NCI-H2081 treated with DMSO at 0.1 percent for 48 hours (cell line): ENCODE data around the gene STIL.

Source experiments
- DNase-seq: peaks from one replicate; lab custom pipeline; 2025; lab: John Stamatoyannopoulos, UW

Gene STIL

DNA sequence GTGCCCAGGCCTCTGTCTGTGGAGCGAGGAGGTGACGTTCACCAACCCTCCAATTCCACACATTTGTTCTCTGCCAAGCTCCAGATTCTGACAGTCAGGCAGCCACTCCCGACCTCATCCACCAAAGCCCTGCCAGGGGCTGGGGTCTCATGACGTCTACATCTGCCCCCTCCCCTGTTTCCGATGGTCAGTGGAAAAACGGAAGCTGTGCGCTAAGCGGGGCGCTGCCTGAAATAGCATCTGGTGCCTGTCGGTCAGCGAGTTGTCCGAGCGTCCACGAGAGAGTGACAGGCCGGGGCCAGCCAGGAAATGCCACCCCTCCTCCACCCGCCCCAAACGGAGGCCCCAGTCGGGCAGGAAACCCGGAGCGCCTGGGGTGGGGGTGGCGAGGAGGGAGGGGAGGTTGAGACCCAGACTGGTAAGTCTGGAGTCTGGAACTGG lies 78.7 kb downstream of the STIL start:
- no peak for DNase-seq

GRCh38 chr1:47233186-47233585 lies 80.8 kb downstream of the STIL start:
- no peak for DNase-seq

GRCh38 chr1:47232187-47232874 lies 81.6 kb downstream of the STIL start, which contains the start of gene TAL1:
Gene TAL1 (minus strand): TSS chr1:47232225. CDS start chr1:47225888, 6,337 bp downstream.
- DNase-seq = no peak

DNA sequence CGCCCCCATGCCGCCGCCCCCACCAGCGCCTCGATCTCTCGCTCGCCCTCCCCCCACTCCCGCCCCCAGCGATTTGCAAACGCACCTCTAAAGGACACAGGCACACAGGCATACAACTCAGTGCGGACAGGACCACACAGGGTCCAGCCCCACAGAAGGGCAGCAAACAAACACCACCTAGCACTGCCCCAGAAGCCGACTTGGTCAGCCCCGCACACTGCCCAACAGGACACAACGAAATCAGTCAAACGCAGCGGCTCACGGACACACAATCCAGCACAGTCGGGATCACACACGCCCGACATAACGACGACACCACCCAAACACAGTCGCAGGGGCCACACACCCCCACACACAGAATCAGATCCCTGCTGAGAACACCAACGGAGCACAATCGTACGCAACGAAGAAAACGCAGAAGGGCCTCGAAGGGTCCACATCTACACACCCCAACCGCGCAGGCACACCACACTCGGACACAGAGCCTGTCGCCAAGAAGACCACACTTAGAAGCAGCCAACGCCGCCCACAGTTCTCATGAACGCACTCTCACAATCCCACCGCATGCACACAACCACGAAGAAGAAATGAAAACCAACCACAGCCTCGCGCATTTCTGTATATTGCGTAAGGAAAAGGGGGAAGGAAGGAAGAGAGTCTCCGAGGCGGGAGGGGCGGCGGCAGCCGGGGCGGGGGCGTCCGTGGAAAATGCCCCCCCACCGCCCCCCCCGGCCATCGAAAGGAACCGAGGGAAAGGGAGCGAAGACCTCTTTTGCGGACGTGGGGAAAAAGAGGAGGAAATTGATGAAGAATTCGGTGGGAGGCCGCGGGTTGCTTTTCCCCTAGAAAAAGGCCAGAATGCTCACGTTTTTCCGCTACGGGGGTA lies 82.4 kb downstream of the STIL start:
- DNase-seq = no peak

- DNase-seq = no peak
Observed at GRCh38 chr1:47230692-47231300, 83.2 kb downstream of the STIL start.

GRCh38 chr1:47229886-47230691 lies 83.9 kb downstream of the STIL start:
- DNase-seq = no peak

DNA sequence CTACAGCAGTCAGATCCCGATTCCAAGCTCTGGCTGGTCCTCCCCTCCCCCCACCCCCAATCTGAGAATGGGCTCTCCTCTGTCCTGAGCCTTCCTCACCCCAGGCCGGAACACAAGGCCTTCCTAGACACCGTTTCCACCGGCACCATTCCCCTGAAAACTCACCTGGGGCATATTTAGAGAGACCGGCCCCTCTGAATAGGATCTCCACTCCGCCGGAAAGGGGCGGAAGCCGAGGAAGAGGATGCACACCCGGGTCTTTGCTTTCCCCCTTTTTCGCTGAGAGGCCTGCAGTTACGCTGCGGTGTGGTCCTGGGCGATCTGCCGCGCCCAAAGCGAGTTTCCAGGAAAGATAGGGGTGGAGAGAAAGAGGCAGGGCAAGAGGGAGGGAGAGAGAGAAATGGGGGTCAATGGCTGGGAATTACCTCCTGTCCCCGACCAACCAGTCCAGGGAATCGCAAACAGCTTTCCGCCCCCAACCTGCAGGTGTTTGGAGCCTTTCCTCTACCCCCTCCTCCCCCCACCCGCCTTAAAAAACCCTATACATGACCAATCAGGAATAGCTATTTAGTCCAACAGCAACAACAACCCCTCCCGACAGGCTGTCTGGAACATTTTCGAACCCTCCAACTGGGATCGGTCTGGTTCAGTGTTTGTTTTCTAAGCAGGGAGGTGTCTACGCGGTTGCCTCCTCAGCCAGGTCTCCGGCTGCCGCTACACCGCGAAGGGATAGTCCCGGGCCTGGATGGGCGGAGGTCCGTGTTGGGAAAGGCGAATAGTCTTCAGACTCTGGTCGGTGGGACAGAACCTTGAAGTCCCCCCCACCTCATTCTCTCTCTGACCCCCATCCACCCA lies 84.7 kb downstream of the STIL start:
- no peak for DNase-seq

- DNase-seq = no peak
Observed at GRCh38 chr1:47228644-47229030, 85.3 kb downstream of the STIL start.

DNA sequence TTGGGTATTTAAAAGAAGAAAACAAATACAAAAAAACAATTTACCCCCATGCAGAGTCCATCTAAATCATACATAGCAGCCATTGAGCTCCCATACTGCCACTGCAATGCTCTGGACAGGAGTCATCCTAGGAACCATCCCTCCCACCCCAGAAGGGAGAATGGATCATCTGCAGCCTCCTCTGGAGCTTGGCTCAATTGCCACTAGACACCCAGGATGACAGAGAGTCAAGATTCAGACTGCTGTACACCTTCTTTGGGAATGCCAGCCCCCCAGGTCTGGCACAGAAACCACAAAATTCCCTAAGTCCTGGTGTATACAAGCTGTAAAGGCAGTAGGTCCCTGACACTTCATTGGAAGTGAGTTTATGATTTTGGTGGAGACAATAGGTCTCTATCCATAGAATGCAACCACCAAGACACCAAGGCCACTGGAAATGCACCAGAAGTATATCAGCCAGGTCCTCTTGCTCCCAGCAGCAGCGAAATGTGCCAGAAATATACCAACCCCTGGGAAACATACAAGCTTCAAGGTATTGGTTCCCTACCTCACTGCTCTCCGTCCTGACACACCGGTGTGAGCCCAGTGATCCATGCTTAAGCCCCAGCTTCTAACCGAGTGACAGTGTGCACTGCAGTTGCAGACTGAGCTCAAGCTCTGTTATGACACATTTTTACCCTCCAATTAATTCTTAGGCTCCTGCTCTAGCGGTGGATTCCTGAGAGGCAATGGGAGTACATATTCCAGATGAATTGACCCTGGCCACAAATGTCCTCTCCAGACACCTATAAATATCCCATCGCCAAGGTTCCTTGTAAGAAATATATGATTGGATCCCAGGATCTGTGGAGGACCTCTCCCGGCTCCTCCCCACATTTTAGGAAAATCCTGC lies 86.4 kb downstream of the STIL start:
- DNase-seq = no peak

DNA sequence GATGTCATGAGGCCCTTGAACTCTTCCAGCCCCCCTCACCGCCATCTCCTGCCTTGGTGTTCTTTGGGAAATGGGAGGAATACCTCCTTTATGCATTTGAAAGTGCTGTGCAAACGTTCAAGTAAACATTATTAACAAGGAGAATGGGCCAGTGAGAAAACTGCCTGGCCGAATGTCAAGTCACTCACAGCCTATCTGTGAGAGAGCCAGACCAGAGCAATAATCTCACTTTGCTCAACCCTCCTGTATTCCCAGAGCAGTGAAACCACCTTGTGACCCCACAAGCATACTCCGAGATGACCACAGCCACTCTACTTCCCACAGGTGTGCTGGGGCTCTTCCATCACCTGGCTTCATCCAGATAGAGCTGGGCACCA lies 87.1 kb downstream of the STIL start:
- no peak for DNase-seq

- no peak for DNase-seq
Observed at GRCh38 chr1:47226121-47226838, 87.7 kb downstream of the STIL start.

- no peak for DNase-seq
Observed at GRCh38 chr1:47225430-47226100, 88.4 kb downstream of the STIL start.

- DNase-seq = no peak
Observed at GRCh38 chr1:47224676-47225399, 89.1 kb downstream of the STIL start.

DNA sequence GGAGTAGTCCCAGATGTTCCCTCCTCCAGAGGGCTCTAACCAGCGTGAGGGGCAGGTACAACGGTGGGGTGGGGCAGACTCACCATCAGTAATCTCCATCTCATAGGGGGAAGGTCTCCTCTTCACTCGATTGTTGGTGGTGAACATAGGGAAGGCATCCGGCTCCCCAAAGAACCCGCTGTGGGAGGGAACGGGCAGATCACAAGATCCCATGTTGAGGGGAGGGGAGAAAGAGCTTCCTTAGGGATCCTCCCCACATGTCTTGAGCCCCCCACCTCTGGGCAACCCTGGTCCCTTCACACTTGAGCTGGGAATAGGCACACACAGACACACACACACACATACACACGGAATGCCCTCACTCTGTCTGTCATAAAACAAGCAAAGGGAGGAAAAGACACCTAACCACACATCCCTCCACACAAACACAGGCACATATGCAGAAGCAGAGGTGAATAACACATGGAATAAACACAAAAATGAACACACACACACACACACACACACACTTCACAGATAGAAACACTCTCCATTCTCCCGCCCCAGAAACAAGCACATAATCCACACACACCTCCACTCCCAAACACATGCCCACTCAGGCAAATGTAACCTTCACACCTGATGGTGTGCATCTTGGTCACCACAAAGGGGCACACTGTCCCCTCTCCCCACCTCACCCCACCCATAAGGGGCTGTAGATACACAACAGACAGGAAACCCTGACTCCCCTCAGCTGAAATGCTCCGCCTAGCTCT lies 89.8 kb downstream of the STIL start:
- no peak for DNase-seq

GRCh38 chr1:47223174-47223920 lies 90.6 kb downstream of the STIL start:
- DNase-seq = no peak

DNA sequence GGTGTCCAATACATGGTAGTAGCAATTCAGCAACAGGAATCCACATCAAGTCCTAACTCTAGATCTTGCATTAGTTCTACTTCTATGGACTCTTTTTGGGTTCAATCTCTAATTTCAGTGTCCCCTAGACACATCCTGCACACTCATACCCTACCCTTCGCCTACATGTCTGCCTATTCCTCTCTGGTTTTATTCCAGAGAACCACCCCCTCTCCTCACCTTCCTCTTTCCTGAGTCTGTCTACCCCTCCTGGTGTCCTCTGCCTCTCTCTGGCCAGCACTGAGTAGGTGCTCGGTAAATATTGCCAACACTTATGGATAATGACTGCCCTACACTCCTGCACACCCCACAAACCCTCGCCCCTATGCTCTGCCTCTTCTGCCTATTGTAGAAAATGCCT lies 91.5 kb downstream of the STIL start:
- DNase-seq = no peak
